GM06990 (cell line): ENCODE results near the gene CCL19.

Source experiments
- DNase-seq: peaks from one replicate; pipeline ENCODE4 v3.0.0-alpha.2; 2011; ENCODE audit not compliant: insufficient read length; ENCODE audit errors: extremely low read depth
- H3K27me3 ChIP-seq: replicated peaks from 2 replicates; pipeline ENCODE4 v1.6.0; 2011; ENCODE audit warnings: low read length; ENCODE audit not compliant: control insufficient read depth, insufficient read depth
- H3K36me3 ChIP-seq: 2 replicates; pipeline ENCODE4 v1.5.1; 2011; ENCODE audit warnings: low read length; ENCODE audit not compliant: control insufficient read depth, insufficient read depth
- H3K4me3 ChIP-seq: replicated peaks from 2 replicates; pipeline ENCODE4 v1.5.1; 2011; ENCODE audit warnings: low read depth, mild to moderate bottlenecking, control low read depth, low read length
- CTCF ChIP-seq: IDR thresholded peaks from 2 replicates; pipeline ENCODE4 v1.5.1; 2011; ENCODE audit warnings: low read length, control low read depth, mild to moderate bottlenecking, inconsistent platforms; ENCODE audit not compliant: insufficient read depth, poor library complexity, severe bottlenecking

Gene CCL19

GRCh38 chr9:34714007-34714406, 22.9 kb upstream of the CCL19 start:
- Histone ChIP-seq H3K4me3 (no peak overlapping the region), H3K27me3 (no peaks in the 10 kb centered on the region; the same call in none of the 2 replicates), H3K36me3 (no peaks in the 10 kb centered on the region)
- no peak for TF ChIP-seq CTCF
- DNase-seq: no peak

DNA sequence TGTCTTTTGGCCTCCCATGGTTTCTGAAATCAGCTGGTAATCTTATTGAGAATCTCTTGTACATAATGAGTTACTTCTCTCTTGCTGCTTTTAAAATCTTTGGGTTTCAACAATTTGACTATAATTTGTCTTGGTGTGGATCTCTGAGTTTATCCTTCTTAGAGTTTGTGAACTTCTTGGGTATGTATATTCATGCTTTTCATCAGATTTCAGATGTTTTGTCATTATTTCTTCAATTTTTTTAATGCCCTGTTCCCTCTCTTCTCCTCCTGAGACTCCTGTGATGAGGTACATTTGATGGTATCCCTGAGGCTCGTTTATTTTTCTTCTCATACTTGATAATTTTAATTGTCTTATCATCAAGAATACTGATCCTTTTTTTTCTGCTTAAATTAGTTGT, 21.1 kb upstream of the CCL19 start:
- TF ChIP-seq CTCF: no peak
- H3K36me3 ChIP-seq: no peaks in the 10 kb centered on the region
- DNase-seq: no peak
- H3K4me3 ChIP-seq: no peak overlapping the region
- no peaks in the 10 kb centered on the region; the same call in none of the 2 replicates for H3K27me3 ChIP-seq

GRCh38 chr9:34710023-34710422, 18.9 kb upstream of the CCL19 start, which contains the start of gene CCL21:
Gene CCL21 (minus strand): TSS chr9:34710136. CDS start chr9:34710066, 70 bp downstream.
- no peak for TF ChIP-seq CTCF
- Histone ChIP-seq H3K27me3 (no peaks in the 10 kb centered on the region; the same call in none of the 2 replicates), H3K4me3 (no peak within 1 kb of the TSS), H3K36me3 (no peaks in the 10 kb centered on the region)
- DNase-seq: no peak

DNA sequence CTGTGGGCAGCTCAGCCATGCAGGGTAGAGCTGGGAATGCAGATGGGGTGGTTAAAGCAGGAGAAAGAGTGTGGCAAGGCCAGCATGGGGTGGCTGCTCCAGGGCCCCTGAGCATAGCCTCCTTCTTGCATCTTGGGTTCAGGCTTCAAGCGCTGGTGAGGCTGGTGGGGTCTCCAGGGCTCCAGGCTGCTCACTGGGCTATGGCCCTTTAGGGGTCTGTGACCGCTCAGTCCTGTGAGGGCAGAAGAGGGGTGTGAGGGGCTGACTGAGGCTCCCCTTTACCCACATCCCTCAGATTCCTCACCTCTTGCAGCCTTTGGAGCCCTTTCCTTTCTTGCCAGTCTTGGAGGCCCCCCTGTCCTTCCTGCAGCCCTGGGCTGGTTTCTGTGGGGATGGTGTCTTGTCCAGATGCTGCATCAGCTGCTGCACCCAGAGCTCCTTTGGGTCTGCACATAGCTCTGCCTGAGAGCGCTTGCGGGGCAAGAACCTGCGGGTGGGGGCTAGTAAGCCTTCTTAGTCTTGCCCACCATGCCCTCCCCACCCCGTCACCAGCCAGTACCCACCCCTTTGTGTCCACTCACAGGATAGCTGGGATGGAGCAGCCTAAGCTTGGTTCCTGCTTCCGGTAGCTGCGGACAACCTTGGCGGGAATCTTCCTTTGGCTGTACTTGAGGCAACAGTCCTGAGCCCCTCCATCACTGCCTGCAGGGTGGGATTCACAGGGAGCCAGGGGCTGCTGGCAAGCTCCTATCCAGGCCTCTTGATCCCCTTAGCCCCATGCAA, 18.3 kb upstream of the CCL19 start:
- no peak for TF ChIP-seq CTCF

GRCh38 chr9:34707130-34707529, 16.1 kb upstream of the CCL19 start:
- TF ChIP-seq CTCF: no peak

More for the DNA sequence above, 18.3 kb upstream of the CCL19 start:
- DNase-seq: no peak
- Histone ChIP-seq H3K36me3 (no peaks in the 10 kb centered on the region), H3K4me3 (no peak overlapping the region), H3K27me3 (no peaks in the 10 kb centered on the region; the same call in none of the 2 replicates)

More at GRCh38 chr9:34707130-34707529, 16.1 kb upstream of the CCL19 start:
- no peaks in the 10 kb centered on the region; the same call in none of the 2 replicates for H3K27me3 ChIP-seq
- no peak for DNase-seq
- H3K36me3 ChIP-seq: no peaks in the 10 kb centered on the region
- H3K4me3 ChIP-seq: no peak overlapping the region
